GM23248 (cell line): ENCODE data around the gene ATP23. TPM values are rescaled to one million over a fixed set of nuclear protein-coding genes. Genes with fewer than 3 reads are reported as not detected.

ENCODE experiments used
- DNase-seq: peaks from one replicate; pipeline ENCODE4 v3.0.0-alpha.2; 2015
- H2AFZ ChIP-seq: fragments of 200-600 bp; sonication (generic); 2 replicates; pipeline ENCODE4 v1.6.1; 2016; ENCODE audit warnings: antibody characterized with exemption
- H3F3A ChIP-seq: fragments of 200-600 bp; sonication (generic); 2 replicates; pipeline ENCODE4 v1.6.1; 2016; ENCODE audit warnings: mild to moderate bottlenecking, antibody characterized with exemption, mixed run types; ENCODE audit not compliant: insufficient read depth
- H3K27ac ChIP-seq: fragments of 200-600 bp; sonication (generic); 2 replicates; pipeline ENCODE4 v1.5.1; 2016; ENCODE audit warnings: mild to moderate bottlenecking
- H3K27me3 ChIP-seq: fragments of 200-600 bp; sonication (generic); replicated peaks from 2 replicates; pipeline ENCODE4 v1.6.1; 2016; ENCODE audit warnings: mild to moderate bottlenecking; ENCODE audit not compliant: insufficient read depth
- H3K36me3 ChIP-seq: fragments of 200-600 bp; sonication (generic); 2 replicates; pipeline ENCODE4 v1.6.1; 2016; ENCODE audit warnings: low read depth, mild to moderate bottlenecking
- H3K4me1 ChIP-seq: fragments of 200-600 bp; sonication (generic); 2 replicates; pipeline ENCODE4 v1.6.1; 2016; ENCODE audit warnings: mild to moderate bottlenecking; ENCODE audit not compliant: insufficient read depth
- H3K4me2 ChIP-seq: fragments of 200-600 bp; sonication (generic); one replicate; pipeline ENCODE4 v1.6.1; 2016; ENCODE audit warnings: mild to moderate bottlenecking; ENCODE audit not compliant: unreplicated experiment
- H3K4me3 ChIP-seq: fragments of 200-600 bp; sonication (generic); 2 replicates; pipeline ENCODE4 v1.5.1; 2016; ENCODE audit warnings: mild to moderate bottlenecking
- H3K79me2 ChIP-seq: fragments of 200-600 bp; sonication (generic); 2 replicates; pipeline ENCODE4 v1.6.1; 2016; ENCODE audit warnings: mild to moderate bottlenecking; ENCODE audit not compliant: insufficient read depth
- H3K9ac ChIP-seq: fragments of 200-600 bp; sonication (generic); 2 replicates; pipeline ENCODE4 v1.6.1; 2016; ENCODE audit warnings: mild to moderate bottlenecking
- H3K9me2 ChIP-seq: fragments of 200-600 bp; sonication (generic); 2 replicates; pipeline ENCODE4 v1.6.1; 2016; ENCODE audit warnings: mixed run types, mild to moderate bottlenecking, moderate library complexity; ENCODE audit not compliant: insufficient read depth
- H3K9me3 ChIP-seq: fragments of 200-600 bp; sonication (generic); one replicate; pipeline ENCODE4 v1.6.1; 2017; ENCODE audit warnings: low read depth
- H4K20me1 ChIP-seq: fragments of 200-600 bp; sonication (generic); 2 replicates; pipeline ENCODE4 v1.6.0; 2016; ENCODE audit not compliant: insufficient read depth
- EZH2 ChIP-seq: fragments of 200-600 bp; sonication (generic); IDR thresholded peaks from 2 replicates; pipeline ENCODE4 v1.6.1; 2018; ENCODE audit warnings: antibody characterized with exemption, mild to moderate bottlenecking; ENCODE audit not compliant: insufficient read depth, poor library complexity, severe bottlenecking
- EZH2phosphoT487 ChIP-seq: fragments of 200-600 bp; sonication (generic); IDR thresholded peaks from 2 replicates; pipeline ENCODE4 v1.6.1; 2018; ENCODE audit warnings: antibody characterized with exemption, moderate library complexity, mild to moderate bottlenecking, low read depth; ENCODE audit not compliant: insufficient read depth
- WGBS, 2 experiments: methylation state at CpG; one replicate each; pipeline ENCODE4 v1.1.6; 2015 to 2017; ENCODE audit warnings: low lambda C conversion rate in 2 of 2, low coverage in 1 of 2; ENCODE audit errors: missing lambda C conversion rate in 2 of 2; 5-methylcytosine and 5-hydroxymethylcytosine counted together
- in situ Hi-C: fragments of 300-500 bp; cut with MboI; formaldehyde crosslinking; loops from 2 replicates; pipeline ENCODE4 v1.15.0; 2020
- polyA plus RNA-seq: library from polyadenylated mRNA; unstranded; fragments of >200 nt; fragmentation: Nextera tagmentation; extraction: Ambion mirVana; gene quantifications from 2 replicates; pipeline ENCODE4 v1.2.1, GENCODE V29; 2016
- total RNA-seq: library from RNA; depleted of rRNA; stranded (reverse); fragments of >200 nt; shearing (Covaris generic); gene quantifications from 2 replicates; pipeline ENCODE4 v1.2.3, GENCODE V29; 2014

ATP23 gene
- total and polyA plus RNA-seq, 2 experiments from 2014 or later, result 5.7 to 14.8 TPM

- DNase-seq, result no peak
- Histone ChIP-seq H3K9me3 (no peaks in the 10 kb centered on the region), H3K27me3 (no peaks in the 10 kb centered on the region), H3K4me1 (no peaks in the 10 kb centered on the region), H4K20me1 (no peaks in the 10 kb centered on the region), H3K27ac (no peak overlapping the region), H3K4me3 (no peak overlapping the region), H3K9ac (no peak overlapping the region), H3K9me2 (no peaks in the 10 kb centered on the region), H3F3A (no peaks in the 10 kb centered on the region), H3K4me2 (no peak overlapping the region), H3K36me3 (0 out of 2 replicates have a peak, but pooled peaks cover 3% of the 10 kb centered on the region), H2AFZ (no peak overlapping the region), H3K79me2 (no peaks in the 10 kb centered on the region)
- WGBS, 2 experiments, result 88 to 93% methylated on average over 1 of the region's 1 CpG
- in situ Hi-C loops, result no loop called here
- TF ChIP-seq EZH2 (no peak), EZH2phosphoT487 (no peak)
Measured at GRCh38 chr12:57954768-57955167, 13.4 kb downstream of the ATP23 start.

GRCh38 chr12:57958061-57958657 is 16.8 kb downstream of the ATP23 start:
- no peak overlapping the region for H2AFZ ChIP-seq
- DNase-seq, result no peak
- no peaks in the 10 kb centered on the region for H3K4me1 ChIP-seq
- WGBS, 2 experiments, result 88 to 96% methylated on average over 6 of the region's 6 CpGs
- 0 out of 2 replicates have a peak, but pooled peaks cover 3% of the 10 kb centered on the region for H3K36me3 ChIP-seq
- H3K4me3 ChIP-seq, result no peak overlapping the region
- TF ChIP-seq EZH2phosphoT487 (no peak), EZH2 (no peak)
- no peaks in the 10 kb centered on the region for H4K20me1 ChIP-seq
- no peaks in the 10 kb centered on the region for H3K9me2 ChIP-seq
- H3F3A ChIP-seq, result no peaks in the 10 kb centered on the region
- H3K9me3 ChIP-seq, result no peaks in the 10 kb centered on the region
- H3K27ac ChIP-seq, result no peak overlapping the region
- no peaks in the 10 kb centered on the region for H3K27me3 ChIP-seq
- in situ Hi-C loops, result no loop called here
- no peak overlapping the region for H3K4me2 ChIP-seq
- H3K79me2 ChIP-seq, result no peaks in the 10 kb centered on the region
- H3K9ac ChIP-seq, result no peak overlapping the region

- H3K27me3 ChIP-seq, result no peaks in the 10 kb centered on the region
- TF ChIP-seq EZH2phosphoT487 (no peak), EZH2 (no peak)
- H3K9me3 ChIP-seq, result no peaks in the 10 kb centered on the region
- no peak overlapping the region for H3K4me3 ChIP-seq
- no peaks in the 10 kb centered on the region for H3F3A ChIP-seq
- H3K9me2 ChIP-seq, result no peaks in the 10 kb centered on the region
- no peaks in the 10 kb centered on the region for H3K4me1 ChIP-seq
- H3K27ac ChIP-seq, result no peak overlapping the region
- H4K20me1 ChIP-seq, result no peaks in the 10 kb centered on the region
- in situ Hi-C loops, result no loop called here
- H3K4me2 ChIP-seq, result no peak overlapping the region
- H3K79me2 ChIP-seq, result no peaks in the 10 kb centered on the region
- no peak for DNase-seq
- no peak overlapping the region for H2AFZ ChIP-seq
- 25 to 32% methylated on average over 1 of the region's 1 CpG for WGBS, 2 experiments
- no peak overlapping the region for H3K9ac ChIP-seq
- H3K36me3 ChIP-seq, result no peaks in the 10 kb centered on the region
Measured at GRCh38 chr12:57964421-57964820, 23.1 kb downstream of the ATP23 start.

GRCh38 chr12:57965766-57966165 is 24.4 kb downstream of the ATP23 start:
- Histone ChIP-seq H3K9me2 (no peaks in the 10 kb centered on the region), H3K4me2 (no peak overlapping the region), H4K20me1 (no peaks in the 10 kb centered on the region), H3K27ac (no peak overlapping the region), H2AFZ (no peak overlapping the region), H3K4me1 (no peaks in the 10 kb centered on the region), H3K79me2 (no peaks in the 10 kb centered on the region), H3K9ac (no peak overlapping the region), H3K36me3 (no peaks in the 10 kb centered on the region), H3K9me3 (no peaks in the 10 kb centered on the region), H3F3A (no peaks in the 10 kb centered on the region), H3K4me3 (no peak overlapping the region), H3K27me3 (no peaks in the 10 kb centered on the region)
- WGBS, 2 experiments, result 78 to 84% methylated on average over 8 of the region's 8 CpGs
- TF ChIP-seq EZH2, result no peak
- TF ChIP-seq EZH2phosphoT487, result no peak
- in situ Hi-C loops, result no loop called here
- DNase-seq, result no peak

GRCh38 chr12:57966536-57966935 is 25.2 kb downstream of the ATP23 start:
- DNase-seq, result no peak
- Histone ChIP-seq H3K27ac (no peak overlapping the region), H3K9me2 (no peaks in the 10 kb centered on the region), H3K4me1 (no peaks in the 10 kb centered on the region), H3K9ac (no peak overlapping the region), H3K4me2 (no peak overlapping the region), H2AFZ (no peak overlapping the region), H4K20me1 (no peaks in the 10 kb centered on the region), H3K27me3 (no peaks in the 10 kb centered on the region), H3K4me3 (no peak overlapping the region), H3K79me2 (no peaks in the 10 kb centered on the region), H3K36me3 (no peaks in the 10 kb centered on the region), H3F3A (no peaks in the 10 kb centered on the region), H3K9me3 (no peaks in the 10 kb centered on the region)
- in situ Hi-C loops, result no loop called here
- TF ChIP-seq EZH2phosphoT487 (no peak), EZH2 (no peak)
